HepG2 (cell line): ENCODE results near the gene PRSS36. TPM values are rescaled to one million over a fixed set of nuclear protein-coding genes. Genes with fewer than 3 reads are reported as not detected.

Experiments
- ATAC-seq: fragments of 200-7000 bp; cut with Tn5 transposase; 3 replicates; pipeline ENCODE4 v1.9.1; 2020; ENCODE audit warnings: mild to moderate bottlenecking, moderate library complexity
- BruUV-seq: library from RNA; stranded (reverse); fragments of 400-500 nt; replicated peaks from 2 replicates; lab custom pipeline; 2021; lab: Mats Ljungman, UMichigan
- CTCF ChIA-PET: fragments of 300-600 bp; formaldehyde crosslinking; extraction: SDS; loops from one replicate; lab custom pipeline; 2021; ENCODE audit warnings: low total read pairs, inconsistent platforms, low intra/inter-chr PET ratio; lab: Yijun Ruan, JAX
- POLR2A ChIA-PET: fragments of 350-600 bp; sonication (Branson Sonifier 250); formaldehyde crosslinking; loops from one replicate; lab custom pipeline; 2020; ENCODE audit warnings: antibody characterized with exemption, inconsistent platforms; lab: Yijun Ruan, JAX
- DNase-seq: peaks from one replicate; pipeline ENCODE4 v3.0.0-alpha.2; 2015; ENCODE audit warnings: low spot score
- FAIRE-seq: peaks from 3 replicates; lab custom pipeline; 2011; peaks lifted over from hg19 to GRCh38; lab: Jason Lieb, UNC
- H2AFZ ChIP-seq: one replicate; pipeline ENCODE4 v1.6.1; 2011; ENCODE audit warnings: low read length, inconsistent platforms
- H3K27ac ChIP-seq: fragments of 300-600 bp; 3 replicates; pipeline ENCODE4 v1.8.0; 2011; ENCODE audit warnings: mixed run types, mild to moderate bottlenecking, mixed read lengths, low read length, inconsistent platforms; ENCODE audit not compliant: insufficient read depth; ENCODE audit errors: extremely low read length
- H3K27me3 ChIP-seq, 2 experiments: fragments of 200-600 bp in 1 of 2; 2 replicates in 1 of 2; 3 replicates in 1 of 2; pipeline versions ENCODE4 v1.6.0 to v1.8.0; 2011; ENCODE audit warnings: low read length in 2 of 2, mild to moderate bottlenecking in 2 of 2, moderate library complexity in 2 of 2, inconsistent platforms in 1 of 2; ENCODE audit not compliant: insufficient read depth in 2 of 2, control insufficient read depth in 1 of 2
- H3K36me3 ChIP-seq, 2 experiments: fragments of 200-600 bp in 1 of 2; replicated peaks in 1 of 2; 2 replicates in 1 of 2; 3 replicates in 1 of 2; pipeline versions ENCODE4 v1.5.1 to v1.8.0; 2011; ENCODE audit warnings: low read length in 2 of 2, inconsistent platforms in 1 of 2; ENCODE audit not compliant: insufficient read depth in 2 of 2, control insufficient read depth in 1 of 2
- H3K4me1 ChIP-seq: 2 replicates; pipeline ENCODE4 v1.5.1; 2012; ENCODE audit warnings: low read length, inconsistent platforms; ENCODE audit not compliant: insufficient read depth
- H3K4me2 ChIP-seq: 2 replicates; pipeline ENCODE4 v1.6.0; 2011; ENCODE audit warnings: low read depth, low read length, inconsistent platforms
- H3K4me3 ChIP-seq, 3 experiments: fragments of 200-600 bp in 1 of 3; sonication (generic), shearing (Covaris generic) in 1 of 3; replicated peaks in 1 of 3; 2 replicates each; pipeline ENCODE4 v1.5.1; 2011 to 2016; ENCODE audit warnings: low read length in 3 of 3, inconsistent platforms in 2 of 3, low read depth in 2 of 3, mild to moderate bottlenecking in 2 of 3, control low read depth in 1 of 3, mixed read lengths in 1 of 3; ENCODE audit not compliant: insufficient read depth in 1 of 3
- H3K79me2 ChIP-seq: one replicate; pipeline ENCODE4 v1.6.1; 2011; ENCODE audit warnings: low read length, inconsistent platforms; ENCODE audit not compliant: insufficient read depth
- H3K9ac ChIP-seq: 2 replicates; pipeline ENCODE4 v1.6.0; 2011; ENCODE audit warnings: mild to moderate bottlenecking, low read depth, low read length, inconsistent platforms; ENCODE audit not compliant: insufficient read depth
- H3K9me3 ChIP-seq: 2 replicates; pipeline ENCODE4 v1.5.1; 2012; ENCODE audit warnings: mild to moderate bottlenecking, low read length
- H4K20me1 ChIP-seq: 2 replicates; pipeline ENCODE4 v1.6.0; 2011; ENCODE audit warnings: inconsistent platforms, mild to moderate bottlenecking, low read length, moderate library complexity; ENCODE audit not compliant: insufficient read depth
- ARID2 ChIP-seq: sonication (generic); formaldehyde crosslinking; IDR thresholded peaks from 2 replicates; pipeline ENCODE4 v1.8.1; 2022; ENCODE audit warnings: mild to moderate bottlenecking, missing genetic modification reagents, borderline replicate concordance
- ARNTL ChIP-seq: sonication (generic); formaldehyde crosslinking; IDR thresholded peaks from 2 replicates; pipeline ENCODE4 v1.4.0; 2020; ENCODE audit warnings: mild to moderate bottlenecking, missing genetic modification reagents
- CREM ChIP-seq, 2 experiments: sonication (generic) in 1 of 2; formaldehyde crosslinking in 1 of 2; IDR thresholded peaks; 2 replicates each; pipeline versions ENCODE4 v1.4.0 to v1.6.1; 2016 to 2020; ENCODE audit warnings: antibody characterized with exemption in 1 of 2, mild to moderate bottlenecking in 1 of 2, missing genetic modification reagents in 1 of 2
- PCBP2 ChIP-seq: fragments of 200-400 bp; formaldehyde crosslinking; optimal IDR thresholded peaks from 2 replicates; pipeline ENCODE3; 2018; ENCODE audit warnings: low read length, low read depth; ENCODE audit not compliant: poor library complexity, severe bottlenecking
- SIN3B ChIP-seq: fragments of 150-350 bp; IDR thresholded peaks from 2 replicates; pipeline ENCODE4 v1.6.1; 2014; ENCODE audit warnings: low read length
- WGBS: methylation state at CpG from one replicate; pipeline ENCODE4 v1.1.6; 2017; ENCODE audit warnings: low lambda C conversion rate; 5-methylcytosine and 5-hydroxymethylcytosine counted together
- in situ Hi-C: cut with HindIII; loops from 2 replicates; pipeline ENCODE4 v1.10.0; 2017; ENCODE audit warnings: low pct_unique_long_range_greater_than_20kb; ENCODE audit not compliant: extremely low pct_ligation_motif_present
- intact Hi-C: fragments of 100-400 bp; cut with micrococcal nuclease; formaldehyde crosslinking; loops from one replicate; pipeline ENCODE4 v1.10.0; 2022; ENCODE audit not compliant: unreplicated experiment
- polyA plus RNA-seq, 8 experiments: library from polyadenylated mRNA; depleted of rRNA in 3 of 8; stranded (reverse) in 7 of 8; unstranded in 1 of 8; fragments of >200 nt; fragmentation: Illumina TruSeq in 4 of 8; extraction: Trizol in 4 of 8; gene quantifications; 2 replicates each; pipeline versions ENCODE4 v1.2.1 to v1.2.3, GENCODE V29; 2011 to 2016; ENCODE audit warnings: low read depth in 4 of 8, missing spikeins in 1 of 8, mixed read lengths in 1 of 8; ENCODE audit not compliant: insufficient read depth in 1 of 8
- total RNA-seq, 5 experiments: library from RNA; depleted of rRNA; stranded (reverse); fragments of >200 nt; fragmentation: Illumina TruSeq; extraction: Trizol; gene quantifications; 2 replicates each; pipeline ENCODE4 v1.2.3, GENCODE V29; 2016; ENCODE audit warnings: low read depth in 1 of 5
- TF ChIP-seq, protein P1 (sequence below): sonication (generic); formaldehyde crosslinking; IDR thresholded peaks from 2 replicates; pipeline ENCODE4 v1.4.0; 2020; ENCODE audit warnings: missing genetic modification reagents, borderline replicate concordance
- TF ChIP-seq, protein P2 (sequence below): sonication (generic); formaldehyde crosslinking; IDR thresholded peaks from 2 replicates; pipeline ENCODE4 v1.8.1; 2023; ENCODE audit warnings: mild to moderate bottlenecking, missing genetic modification reagents
- TF ChIP-seq, protein P3 (sequence below): IDR thresholded peaks from 2 replicates; pipeline ENCODE4 v1.6.1; 2016; ENCODE audit warnings: missing compliant biosample characterization, missing genetic modification reagents, borderline replicate concordance
- TF ChIP-seq, protein P4 (sequence below): sonication (generic); formaldehyde crosslinking; IDR thresholded peaks from 2 replicates; pipeline ENCODE4 v1.5.1; 2020; ENCODE audit warnings: missing genetic modification reagents, mild to moderate bottlenecking, borderline replicate concordance
- TF ChIP-seq, protein P5 (sequence below): sonication (generic); formaldehyde crosslinking; IDR thresholded peaks from 2 replicates; pipeline ENCODE4 v1.8.0; 2022; ENCODE audit warnings: low read depth, missing genetic modification reagents

The PRSS36 gene
- total and polyA plus RNA-seq, 2 of the 13 experiments (the other 11 are each of a cell fraction or from before 2014, with no cell fraction given), result 1.5 to 2.1 TPM

DNA sequence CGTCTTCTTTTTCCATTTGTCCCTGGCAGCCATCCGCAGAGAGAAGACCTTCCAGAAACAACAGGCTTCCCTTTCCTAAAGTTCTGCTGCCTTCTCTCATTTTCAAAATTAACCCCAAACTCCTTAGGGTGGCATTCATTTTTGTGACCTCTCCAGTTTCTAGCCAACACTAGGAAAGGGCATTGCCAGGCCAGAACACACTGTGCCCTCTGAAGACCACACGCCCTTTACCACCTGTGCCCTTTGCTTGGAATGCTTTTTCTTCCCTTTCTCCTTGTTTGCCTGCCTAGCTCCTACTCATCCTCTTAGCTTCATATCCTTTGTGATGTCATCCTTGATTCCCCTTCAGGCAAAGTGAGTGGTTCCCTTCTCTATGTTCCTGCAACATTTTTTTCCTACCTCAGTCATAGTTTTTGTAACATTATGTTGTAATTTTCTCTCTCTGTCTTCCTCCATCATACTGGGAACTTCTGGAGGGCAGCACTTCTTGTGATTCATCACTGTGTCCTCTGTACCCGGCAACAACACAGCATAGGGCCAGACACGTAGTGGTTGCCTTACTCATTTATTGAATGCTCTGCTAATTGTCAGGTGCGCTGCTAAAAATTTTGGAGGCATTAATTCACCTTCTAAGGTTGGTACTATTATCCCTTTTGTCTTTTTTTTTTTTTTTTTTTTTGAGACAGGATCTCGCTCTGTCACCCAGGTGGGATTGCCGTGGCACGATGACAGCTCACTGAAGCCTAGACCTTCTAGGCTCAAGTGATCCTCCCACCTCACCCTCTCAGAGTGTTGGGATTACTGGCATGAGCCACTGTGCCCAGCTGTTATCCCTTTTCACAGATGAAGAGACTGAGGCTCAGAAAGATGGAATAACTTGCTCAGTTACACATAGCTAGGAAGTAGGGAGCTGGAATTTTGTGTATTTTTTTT is 31.4 kb downstream of the PRSS36 start (continued):
- no peak for TF ChIP-seq PCBP2

DNA sequence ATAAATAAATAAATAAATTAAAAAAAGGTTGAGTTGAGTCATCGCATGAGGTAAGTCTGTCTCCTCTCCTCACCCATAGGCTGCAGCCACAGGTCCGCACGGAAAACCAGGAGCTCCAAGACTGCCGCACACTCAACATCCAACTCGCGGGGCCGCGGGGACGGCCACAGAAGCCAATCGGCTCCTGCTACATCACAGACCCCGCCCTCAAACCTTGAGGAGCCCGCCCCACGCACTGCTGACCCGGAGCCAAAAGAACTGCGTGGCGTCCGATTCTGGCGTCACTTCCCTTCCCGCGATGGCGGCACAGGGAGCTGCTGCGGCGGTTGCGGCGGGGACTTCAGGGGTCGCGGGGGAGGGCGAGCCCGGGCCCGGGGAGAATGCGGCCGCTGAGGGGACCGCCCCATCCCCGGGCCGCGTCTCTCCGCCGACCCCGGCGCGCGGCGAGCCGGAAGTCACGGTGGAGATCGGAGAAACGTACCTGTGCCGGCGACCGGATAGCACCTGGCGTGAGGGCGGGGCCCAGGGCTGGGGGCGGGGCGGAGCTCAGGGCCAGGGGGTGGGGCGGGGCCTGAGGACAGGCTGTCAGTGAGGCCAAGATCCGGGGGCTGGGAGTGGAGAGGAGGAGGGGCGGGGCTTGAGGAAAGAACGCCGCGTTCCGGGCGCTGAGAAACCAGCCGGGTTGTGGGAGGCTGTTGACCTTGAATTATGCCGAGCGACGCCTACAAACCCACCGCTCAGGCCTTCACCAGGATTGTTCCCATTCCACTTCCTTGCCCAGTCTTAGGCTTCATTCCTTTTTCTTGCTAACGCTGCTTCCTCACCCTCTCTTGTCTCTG is 32.3 kb downstream of the PRSS36 start, which contains the start of gene KAT8:
Gene KAT8, plus strand, starts transcription at position 281 of the 839 bp plus-strand sequence. Its CDS starts 18 bp downstream, at position 299.
- intact Hi-C loops (loop anchor here (1.0 kb wide), 2 partner anchors 25 to 45 kb away; no protein-coding TSS in a partner anchor), in situ Hi-C loops (no loop called here)
- peak within 1 kb of the TSS; percentile 70 for H3K27ac ChIP-seq
- ATAC-seq, result peak; percentile 93
- peak; percentile 86 for FAIRE-seq
- peak; percentile 99 for DNase-seq
- peak within 1 kb of the TSS; percentile 67 to 83 (median 81) for H3K4me3 ChIP-seq
- H3K79me2 ChIP-seq, result peaks cover 18% of the 10 kb centered on the region
- peak within 1 kb of the TSS; percentile 77 for H3K9ac ChIP-seq
- BruUV-seq, result TSS peak; percentile 80
- ChIA-PET POLR2A (interaction anchor here (0.7 to 9.6 kb wide), 51 partner anchors 9 to 756 kb away, joined by 3 to 275 read pairs (median 4); partner anchors contain the start of genes ARMC5, BCKDK, FUS and HSD3B7), CTCF (no interaction called here)
- H3K36me3 ChIP-seq, result peaks cover 12 to 31% of the 10 kb centered on the region in 2 experiments
- H4K20me1 ChIP-seq, result 0 out of 2 replicates have a peak, but pooled peaks cover 3% of the 10 kb centered on the region
- H3K9me3 ChIP-seq, result no peaks in the 10 kb centered on the region
- H3K4me1 ChIP-seq, result peaks cover 36% of the 10 kb centered on the region
- H2AFZ ChIP-seq, result no peak within 1 kb of the TSS
- H3K4me2 ChIP-seq, result peak within 1 kb of the TSS; percentile 89
- H3K27me3 ChIP-seq, result no peaks in the 10 kb centered on the region; a peak in 1 of 5 replicates
- 3% methylated on average over 34 of the region's 68 CpGs for WGBS
- TF ChIP-seq SIN3B (peak; percentile 93), CREM (IDR thresholded peaks at IDR 0.05) (peak; percentile 97), CREM (CRISPR knock-in tag; IDR thresholded peaks at IDR 0.05) (peak; percentile 84), ARID2 (CRISPR knock-in tag) (peak; percentile 81), ARNTL (CRISPR knock-in tag) (peak; percentile 86)
- TF ChIP-seq, protein P1, sequence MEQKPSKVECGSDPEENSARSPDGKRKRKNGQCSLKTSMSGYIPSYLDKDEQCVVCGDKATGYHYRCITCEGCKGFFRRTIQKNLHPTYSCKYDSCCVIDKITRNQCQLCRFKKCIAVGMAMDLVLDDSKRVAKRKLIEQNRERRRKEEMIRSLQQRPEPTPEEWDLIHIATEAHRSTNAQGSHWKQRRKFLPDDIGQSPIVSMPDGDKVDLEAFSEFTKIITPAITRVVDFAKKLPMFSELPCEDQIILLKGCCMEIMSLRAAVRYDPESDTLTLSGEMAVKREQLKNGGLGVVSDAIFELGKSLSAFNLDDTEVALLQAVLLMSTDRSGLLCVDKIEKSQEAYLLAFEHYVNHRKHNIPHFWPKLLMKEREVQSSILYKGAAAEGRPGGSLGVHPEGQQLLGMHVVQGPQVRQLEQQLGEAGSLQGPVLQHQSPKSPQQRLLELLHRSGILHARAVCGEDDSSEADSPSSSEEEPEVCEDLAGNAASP, result peak; percentile 82
- TF ChIP-seq, protein P2, sequence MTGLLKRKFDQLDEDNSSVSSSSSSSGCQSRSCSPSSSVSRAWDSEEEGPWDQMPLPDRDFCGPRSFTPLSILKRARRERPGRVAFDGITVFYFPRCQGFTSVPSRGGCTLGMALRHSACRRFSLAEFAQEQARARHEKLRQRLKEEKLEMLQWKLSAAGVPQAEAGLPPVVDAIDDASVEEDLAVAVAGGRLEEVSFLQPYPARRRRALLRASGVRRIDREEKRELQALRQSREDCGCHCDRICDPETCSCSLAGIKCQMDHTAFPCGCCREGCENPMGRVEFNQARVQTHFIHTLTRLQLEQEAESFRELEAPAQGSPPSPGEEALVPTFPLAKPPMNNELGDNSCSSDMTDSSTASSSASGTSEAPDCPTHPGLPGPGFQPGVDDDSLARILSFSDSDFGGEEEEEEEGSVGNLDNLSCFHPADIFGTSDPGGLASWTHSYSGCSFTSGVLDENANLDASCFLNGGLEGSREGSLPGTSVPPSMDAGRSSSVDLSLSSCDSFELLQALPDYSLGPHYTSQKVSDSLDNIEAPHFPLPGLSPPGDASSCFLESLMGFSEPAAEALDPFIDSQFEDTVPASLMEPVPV, result peak; percentile 81
- TF ChIP-seq, protein P3, sequence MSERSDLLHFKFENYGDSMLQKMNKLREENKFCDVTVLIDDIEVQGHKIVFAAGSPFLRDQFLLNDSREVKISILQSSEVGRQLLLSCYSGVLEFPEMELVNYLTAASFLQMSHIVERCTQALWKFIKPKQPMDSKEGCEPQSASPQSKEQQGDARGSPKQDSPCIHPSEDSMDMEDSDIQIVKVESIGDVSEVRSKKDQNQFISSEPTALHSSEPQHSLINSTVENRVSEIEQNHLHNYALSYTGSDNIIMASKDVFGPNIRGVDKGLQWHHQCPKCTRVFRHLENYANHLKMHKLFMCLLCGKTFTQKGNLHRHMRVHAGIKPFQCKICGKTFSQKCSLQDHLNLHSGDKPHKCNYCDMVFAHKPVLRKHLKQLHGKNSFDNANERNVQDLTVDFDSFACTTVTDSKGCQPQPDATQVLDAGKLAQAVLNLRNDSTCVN, result peak; percentile 39
- TF ChIP-seq, protein P4, sequence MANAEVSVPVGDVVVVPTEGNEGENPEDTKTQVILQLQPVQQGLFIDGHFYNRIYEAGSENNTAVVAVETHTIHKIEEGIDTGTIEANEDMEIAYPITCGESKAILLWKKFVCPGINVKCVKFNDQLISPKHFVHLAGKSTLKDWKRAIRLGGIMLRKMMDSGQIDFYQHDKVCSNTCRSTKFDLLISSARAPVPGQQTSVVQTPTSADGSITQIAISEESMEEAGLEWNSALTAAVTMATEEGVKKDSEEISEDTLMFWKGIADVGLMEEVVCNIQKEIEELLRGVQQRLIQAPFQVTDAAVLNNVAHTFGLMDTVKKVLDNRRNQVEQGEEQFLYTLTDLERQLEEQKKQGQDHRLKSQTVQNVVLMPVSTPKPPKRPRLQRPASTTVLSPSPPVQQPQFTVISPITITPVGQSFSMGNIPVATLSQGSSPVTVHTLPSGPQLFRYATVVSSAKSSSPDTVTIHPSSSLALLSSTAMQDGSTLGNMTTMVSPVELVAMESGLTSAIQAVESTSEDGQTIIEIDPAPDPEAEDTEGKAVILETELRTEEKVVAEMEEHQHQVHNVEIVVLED (CRISPR knock-in tag), result peak; percentile 98
- TF ChIP-seq, protein P5, sequence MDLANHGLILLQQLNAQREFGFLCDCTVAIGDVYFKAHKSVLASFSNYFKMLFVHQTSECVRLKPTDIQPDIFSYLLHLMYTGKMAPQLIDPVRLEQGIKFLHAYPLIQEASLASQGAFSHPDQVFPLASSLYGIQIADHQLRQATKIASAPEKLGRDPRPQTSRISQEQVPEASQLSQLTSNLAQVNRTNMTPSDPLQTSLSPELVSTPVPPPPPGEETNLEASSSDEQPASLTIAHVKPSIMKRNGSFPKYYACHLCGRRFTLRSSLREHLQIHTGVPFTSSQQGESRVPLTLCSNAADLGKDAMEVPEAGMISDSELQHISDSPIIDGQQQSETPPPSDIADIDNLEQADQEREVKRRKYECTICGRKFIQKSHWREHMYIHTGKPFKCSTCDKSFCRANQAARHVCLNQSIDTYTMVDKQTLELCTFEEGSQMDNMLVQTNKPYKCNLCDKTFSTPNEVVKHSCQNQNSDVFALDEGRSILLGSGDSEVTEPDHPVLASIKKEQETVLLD (CRISPR knock-in tag), result peak; percentile 97
